Measurements from ENCODE around the gene C19orf67. TPM values are rescaled to one million over a fixed set of nuclear protein-coding genes. Genes with fewer than 3 reads are reported as not detected.

The C19orf67 gene
- total RNA-seq, 1 donor from 2014 or later, result not detected

DNA sequence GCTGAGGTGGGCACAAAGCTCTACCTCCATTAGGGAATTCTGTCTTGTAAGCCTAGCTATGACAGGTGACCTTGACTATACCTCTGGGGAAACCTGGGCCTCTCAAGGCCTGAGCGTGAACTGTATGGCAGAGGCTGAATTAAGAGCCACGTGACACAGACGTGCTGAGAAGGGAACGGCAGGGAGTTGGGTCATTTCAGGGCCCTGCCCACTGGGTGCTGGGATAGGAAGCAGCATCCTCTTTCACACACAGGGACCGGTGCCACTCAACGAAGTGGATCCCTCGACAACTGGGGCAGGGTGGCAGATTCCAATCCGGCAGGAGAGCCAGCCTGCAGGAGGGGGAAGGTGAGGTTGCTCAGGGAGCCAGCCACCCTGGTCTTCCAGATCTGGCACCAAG is 41.6 kb upstream of the C19orf67 start:
- Mint-ChIP-seq H3K36me3 (ENCODE audit: low read depth, unreplicated experiment) (no peaks in the 10 kb centered on the region), H3K4me1 (ENCODE audit: low read depth, unreplicated experiment) (no peaks in the 10 kb centered on the region), H3K27ac (ENCODE audit: unreplicated experiment) (no peak overlapping the region), H3K9me3 (ENCODE audit: unreplicated experiment) (no peaks in the 10 kb centered on the region), H3K4me3 (ENCODE audit: unreplicated experiment) (no peak overlapping the region), H3K27me3 (ENCODE audit: low read depth, unreplicated experiment) (no peaks in the 10 kb centered on the region)
- Histone ChIP-seq H3K27ac (ENCODE audit: low read depth, low read length) (no peak overlapping the region), H3K4me3 (ENCODE audit: insufficient read depth, low read depth, low read length) (no peak overlapping the region), H2AFZ (ENCODE audit: low read depth, low read length) (no peak overlapping the region), H3K79me2 (ENCODE audit: insufficient read depth, low read length) (no peaks in the 10 kb centered on the region), H3K36me3 (ENCODE audit: insufficient read depth, low read length) (no peaks in the 10 kb centered on the region), H3K9ac (ENCODE audit: low read length) (no peak overlapping the region), H3K9me3 (ENCODE audit: insufficient read depth, low read depth, low read length) (no peaks in the 10 kb centered on the region), H3K27me3 (ENCODE audit: insufficient read depth, low read length) (no peaks in the 10 kb centered on the region), H4K20me1 (ENCODE audit: insufficient read depth, low read length) (no peaks in the 10 kb centered on the region), H3K4me2 (ENCODE audit: low read length) (no peak overlapping the region), H3K4me1 (ENCODE audit: insufficient read depth, low read length) (no peaks in the 10 kb centered on the region)
- FAIRE-seq (no peak), DNase-seq (ENCODE audit: low read depth) (no peak)
- TF ChIP-seq, protein P1, sequence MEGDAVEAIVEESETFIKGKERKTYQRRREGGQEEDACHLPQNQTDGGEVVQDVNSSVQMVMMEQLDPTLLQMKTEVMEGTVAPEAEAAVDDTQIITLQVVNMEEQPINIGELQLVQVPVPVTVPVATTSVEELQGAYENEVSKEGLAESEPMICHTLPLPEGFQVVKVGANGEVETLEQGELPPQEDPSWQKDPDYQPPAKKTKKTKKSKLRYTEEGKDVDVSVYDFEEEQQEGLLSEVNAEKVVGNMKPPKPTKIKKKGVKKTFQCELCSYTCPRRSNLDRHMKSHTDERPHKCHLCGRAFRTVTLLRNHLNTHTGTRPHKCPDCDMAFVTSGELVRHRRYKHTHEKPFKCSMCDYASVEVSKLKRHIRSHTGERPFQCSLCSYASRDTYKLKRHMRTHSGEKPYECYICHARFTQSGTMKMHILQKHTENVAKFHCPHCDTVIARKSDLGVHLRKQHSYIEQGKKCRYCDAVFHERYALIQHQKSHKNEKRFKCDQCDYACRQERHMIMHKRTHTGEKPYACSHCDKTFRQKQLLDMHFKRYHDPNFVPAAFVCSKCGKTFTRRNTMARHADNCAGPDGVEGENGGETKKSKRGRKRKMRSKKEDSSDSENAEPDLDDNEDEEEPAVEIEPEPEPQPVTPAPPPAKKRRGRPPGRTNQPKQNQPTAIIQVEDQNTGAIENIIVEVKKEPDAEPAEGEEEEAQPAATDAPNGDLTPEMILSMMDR (IDR thresholded peaks at IDR 0.05; ENCODE audit: insufficient read depth, low read depth, low read length), result no peak
- no peak for TF ChIP-seq EZH2 (IDR thresholded peaks at IDR 0.05; ENCODE audit: insufficient read depth, low read length)

DNA sequence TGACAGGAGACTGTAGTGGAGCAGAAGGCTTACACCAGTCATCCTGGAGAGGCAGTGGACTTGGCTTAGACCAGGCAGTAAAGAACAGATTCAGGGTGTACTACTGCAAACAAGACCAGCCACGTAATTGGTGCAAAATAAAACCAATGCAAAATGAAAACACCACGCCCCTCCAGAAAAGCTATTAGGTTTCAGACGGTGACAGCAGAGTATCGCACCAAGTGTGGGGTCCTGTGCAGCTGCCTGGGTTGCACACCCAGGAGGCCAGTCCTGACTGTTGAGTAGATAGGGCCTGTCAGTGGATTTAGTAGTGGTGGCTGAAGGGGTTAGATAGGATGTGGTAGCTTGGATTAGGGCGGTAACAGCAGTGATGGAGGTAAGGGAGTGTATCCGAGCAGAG is 37.3 kb upstream of the C19orf67 start:
- Mint-ChIP-seq H3K9me3 (ENCODE audit: unreplicated experiment) (no peaks in the 10 kb centered on the region), H3K27me3 (ENCODE audit: low read depth, unreplicated experiment) (no peaks in the 10 kb centered on the region), H3K36me3 (ENCODE audit: low read depth, unreplicated experiment) (no peaks in the 10 kb centered on the region), H3K4me3 (ENCODE audit: unreplicated experiment) (no peak overlapping the region), H3K27ac (ENCODE audit: unreplicated experiment) (no peak overlapping the region), H3K4me1 (ENCODE audit: low read depth, unreplicated experiment) (peaks cover 7% of the 10 kb centered on the region)
- H3K9ac ChIP-seq (ENCODE audit: low read length), result no peak overlapping the region
- no peaks in the 10 kb centered on the region for H3K79me2 ChIP-seq (ENCODE audit: insufficient read depth, low read length)
- no peak overlapping the region for H2AFZ ChIP-seq (ENCODE audit: low read depth, low read length)
- H3K36me3 ChIP-seq (ENCODE audit: insufficient read depth, low read length), result no peaks in the 10 kb centered on the region
- FAIRE-seq, result no peak
- H3K4me3 ChIP-seq (ENCODE audit: insufficient read depth, low read depth, low read length), result no peak overlapping the region
- no peak overlapping the region for H3K4me2 ChIP-seq (ENCODE audit: low read length)
- peaks cover 9% of the 10 kb centered on the region for H3K4me1 ChIP-seq (ENCODE audit: insufficient read depth, low read length)
- H3K27me3 ChIP-seq (ENCODE audit: insufficient read depth, low read length), result no peaks in the 10 kb centered on the region
- TF ChIP-seq, protein P1 (IDR thresholded peaks at IDR 0.05; ENCODE audit: insufficient read depth, low read depth, low read length), result no peak
- TF ChIP-seq EZH2 (IDR thresholded peaks at IDR 0.05; ENCODE audit: insufficient read depth, low read length), result no peak
- H4K20me1 ChIP-seq (ENCODE audit: insufficient read depth, low read length), result no peaks in the 10 kb centered on the region
- H3K9me3 ChIP-seq (ENCODE audit: insufficient read depth, low read depth, low read length), result no peaks in the 10 kb centered on the region
- no peak overlapping the region for H3K27ac ChIP-seq (ENCODE audit: low read depth, low read length)
- DNase-seq (ENCODE audit: low read depth), result no peak

DNA sequence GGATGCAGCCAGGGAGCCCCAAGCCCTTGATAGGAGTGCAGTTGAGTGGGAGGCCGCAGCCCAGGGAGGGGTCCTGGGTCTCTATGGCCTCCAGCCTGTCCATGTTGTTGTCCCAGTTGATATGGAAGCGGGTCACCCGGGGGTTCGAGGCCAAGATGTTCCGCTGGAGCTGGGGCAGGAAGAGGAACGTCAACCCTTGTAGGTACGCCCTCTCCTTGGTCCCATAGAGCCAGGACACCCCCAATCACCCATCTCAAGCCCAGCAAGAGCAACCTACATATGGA is 34.9 kb upstream of the C19orf67 start:
- Histone ChIP-seq H3K4me2 (ENCODE audit: low read length) (no peak overlapping the region), H3K36me3 (ENCODE audit: insufficient read depth, low read length) (no peaks in the 10 kb centered on the region), H3K4me1 (ENCODE audit: insufficient read depth, low read length) (peaks cover 19% of the 10 kb centered on the region), H3K27ac (ENCODE audit: low read depth, low read length) (no peak overlapping the region), H3K4me3 (ENCODE audit: insufficient read depth, low read depth, low read length) (no peak overlapping the region), H4K20me1 (ENCODE audit: insufficient read depth, low read length) (peaks cover 18% of the 10 kb centered on the region), H3K79me2 (ENCODE audit: insufficient read depth, low read length) (peaks cover 19% of the 10 kb centered on the region), H3K27me3 (ENCODE audit: insufficient read depth, low read length) (no peaks in the 10 kb centered on the region), H2AFZ (ENCODE audit: low read depth, low read length) (no peak overlapping the region), H3K9ac (ENCODE audit: low read length) (no peak overlapping the region), H3K9me3 (ENCODE audit: insufficient read depth, low read depth, low read length) (no peaks in the 10 kb centered on the region)
- peaks cover 19% of the 10 kb centered on the region for H3K4me1 Mint-ChIP-seq (ENCODE audit: low read depth, unreplicated experiment)
- FAIRE-seq (no peak), DNase-seq (ENCODE audit: low read depth) (no peak)
- H3K27ac Mint-ChIP-seq (ENCODE audit: unreplicated experiment), result no peak overlapping the region
- no peaks in the 10 kb centered on the region for H3K9me3 Mint-ChIP-seq (ENCODE audit: unreplicated experiment)
- TF ChIP-seq, protein P1 (IDR thresholded peaks at IDR 0.05; ENCODE audit: insufficient read depth, low read depth, low read length), result no peak
- no peak for TF ChIP-seq EZH2 (IDR thresholded peaks at IDR 0.05; ENCODE audit: insufficient read depth, low read length)
- H3K4me3 Mint-ChIP-seq (ENCODE audit: unreplicated experiment), result no peak overlapping the region
- no peaks in the 10 kb centered on the region for H3K27me3 Mint-ChIP-seq (ENCODE audit: low read depth, unreplicated experiment)
- no peaks in the 10 kb centered on the region for H3K36me3 Mint-ChIP-seq (ENCODE audit: low read depth, unreplicated experiment)
